OCI-LY1 (cell line): ENCODE results near the gene TP73.

ENCODE experiments used
- H2AFZ ChIP-seq: fragments of 200-600 bp; sonication (generic), shearing (Covaris generic); 2 replicates; pipeline ENCODE4 v1.6.0; 2014; ENCODE audit warnings: antibody characterized with exemption, mild to moderate bottlenecking, low read length
- H3F3A ChIP-seq: fragments of 200-600 bp; sonication (generic), shearing (Covaris generic); 2 replicates; pipeline ENCODE4 v1.6.0; 2014; ENCODE audit warnings: mild to moderate bottlenecking, antibody characterized with exemption, low read length, moderate library complexity; ENCODE audit not compliant: insufficient read depth
- H3K27ac ChIP-seq: fragments of 200-600 bp; sonication (generic); 2 replicates; pipeline ENCODE4 v1.5.1; 2014; ENCODE audit warnings: low read length, mixed run types, mild to moderate bottlenecking, low read depth; ENCODE audit not compliant: poor library complexity, severe bottlenecking
- H3K27me3 ChIP-seq: fragments of 200-600 bp; sonication (generic); 2 replicates; pipeline ENCODE4 v1.6.0; 2014; ENCODE audit warnings: antibody characterized with exemption, mild to moderate bottlenecking, low read length, moderate library complexity; ENCODE audit not compliant: insufficient read depth
- H3K36me3 ChIP-seq: fragments of 200-600 bp; sonication (generic); 2 replicates; pipeline ENCODE4 v1.6.1; 2014; ENCODE audit warnings: mild to moderate bottlenecking, antibody characterized with exemption, low read length, moderate library complexity, mixed read lengths; ENCODE audit not compliant: insufficient read depth
- H3K4me1 ChIP-seq: fragments of 200-600 bp; sonication (generic); 2 replicates; pipeline ENCODE4 v1.5.1; 2014; ENCODE audit warnings: mild to moderate bottlenecking, low read length, moderate library complexity; ENCODE audit not compliant: insufficient read depth, severe bottlenecking
- H3K4me2 ChIP-seq: fragments of 200-600 bp; sonication (generic), shearing (Covaris generic); 2 replicates; pipeline ENCODE4 v1.6.1; 2014; ENCODE audit warnings: low read length
- H3K4me3 ChIP-seq: fragments of 200-600 bp; sonication (generic); 2 replicates; pipeline ENCODE4 v1.5.1; 2014; ENCODE audit warnings: low read length, low read depth, mild to moderate bottlenecking, mixed read lengths; ENCODE audit not compliant: poor library complexity, severe bottlenecking
- H3K79me2 ChIP-seq: fragments of 200-600 bp; shearing (Covaris generic); 2 replicates; pipeline ENCODE4 v1.6.1; 2016; ENCODE audit warnings: mixed run types, low read length, mixed read lengths; ENCODE audit not compliant: insufficient read depth
- H3K9ac ChIP-seq: fragments of 200-600 bp; sonication (generic), shearing (Covaris generic); 2 replicates; pipeline ENCODE4 v1.6.1; 2014; ENCODE audit warnings: mild to moderate bottlenecking, low read length, mixed read lengths
- H3K9me2 ChIP-seq: fragments of 200-600 bp; sonication (generic), shearing (Covaris generic); 2 replicates; pipeline ENCODE4 v1.6.1; 2014; ENCODE audit warnings: low read depth, mild to moderate bottlenecking, low read length, mixed read lengths
- H3K9me3 ChIP-seq: fragments of 200-600 bp; shearing (Covaris generic); 2 replicates; pipeline ENCODE4 v1.6.1; 2014; ENCODE audit warnings: low read length, mixed read lengths
- H4K20me1 ChIP-seq: fragments of 200-600 bp; sonication (generic), shearing (Covaris generic); 2 replicates; pipeline ENCODE4 v1.6.0; 2016; ENCODE audit warnings: mild to moderate bottlenecking, low read length; ENCODE audit not compliant: insufficient read depth
- EZH2 ChIP-seq: fragments of 200-600 bp; sonication (generic), shearing (Covaris generic); IDR thresholded peaks from 2 replicates; pipeline ENCODE4 v1.8.0; 2017; ENCODE audit warnings: borderline replicate concordance, mixed run types, mild to moderate bottlenecking, antibody characterized with exemption, low read length, moderate library complexity, mixed read lengths
- TF ChIP-seq, protein P1 (sequence below): fragments of 200-600 bp; sonication (generic), shearing (Covaris generic); IDR thresholded peaks from 2 replicates; pipeline ENCODE4 v1.5.1; 2017; ENCODE audit warnings: mild to moderate bottlenecking, antibody characterized with exemption, low read length, moderate library complexity, mixed read lengths

Gene TP73

DNA sequence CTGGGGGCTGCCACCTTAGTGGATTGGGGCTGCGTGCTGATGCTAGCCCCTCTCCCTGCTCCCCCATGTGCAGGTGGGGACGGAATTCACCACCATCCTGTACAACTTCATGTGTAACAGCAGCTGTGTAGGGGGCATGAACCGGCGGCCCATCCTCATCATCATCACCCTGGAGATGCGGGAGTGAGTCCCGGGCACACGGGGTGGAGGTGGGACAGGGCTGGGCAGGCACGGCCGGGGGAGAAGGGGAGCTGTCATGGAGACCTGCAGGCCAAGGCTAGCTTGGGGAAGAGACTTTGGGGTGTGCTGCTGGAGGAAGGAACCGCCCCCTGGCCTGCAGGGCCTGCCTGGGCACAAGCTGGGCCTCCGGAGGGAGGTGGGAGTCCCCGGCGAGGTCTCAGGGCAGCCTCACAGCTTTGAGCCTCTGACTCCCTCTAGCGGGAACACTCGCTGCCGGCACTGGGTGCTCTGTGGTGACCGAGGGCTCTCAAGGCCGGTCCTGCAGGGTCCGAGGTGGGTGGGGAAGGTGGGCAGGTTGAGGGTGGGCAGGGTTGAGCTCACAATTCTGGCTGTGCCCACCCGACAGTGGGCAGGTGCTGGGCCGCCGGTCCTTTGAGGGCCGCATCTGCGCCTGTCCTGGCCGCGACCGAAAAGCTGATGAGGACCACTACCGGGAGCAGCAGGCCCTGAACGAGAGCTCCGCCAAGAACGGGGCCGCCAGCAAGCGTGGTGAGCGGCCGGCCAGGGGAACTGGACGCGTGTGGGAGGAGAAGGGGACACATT, 74.9 kb downstream of the TP73 start:
- Histone ChIP-seq H3K4me3 (no peak overlapping the region), H3K4me2 (no peak overlapping the region), H3K9ac (no peak overlapping the region), H3K36me3 (no peaks in the 10 kb centered on the region), H4K20me1 (no peaks in the 10 kb centered on the region), H3K9me2 (no peaks in the 10 kb centered on the region), H3K27ac (no peak overlapping the region), H3F3A (no peaks in the 10 kb centered on the region), H3K79me2 (no peaks in the 10 kb centered on the region), H3K27me3 (peaks cover 12% of the 10 kb centered on the region; the same call in 1 of the 2 replicates), H3K4me1 (no peaks in the 10 kb centered on the region), H2AFZ (no peak overlapping the region), H3K9me3 (no peaks in the 10 kb centered on the region)
- TF ChIP-seq, protein P1, sequence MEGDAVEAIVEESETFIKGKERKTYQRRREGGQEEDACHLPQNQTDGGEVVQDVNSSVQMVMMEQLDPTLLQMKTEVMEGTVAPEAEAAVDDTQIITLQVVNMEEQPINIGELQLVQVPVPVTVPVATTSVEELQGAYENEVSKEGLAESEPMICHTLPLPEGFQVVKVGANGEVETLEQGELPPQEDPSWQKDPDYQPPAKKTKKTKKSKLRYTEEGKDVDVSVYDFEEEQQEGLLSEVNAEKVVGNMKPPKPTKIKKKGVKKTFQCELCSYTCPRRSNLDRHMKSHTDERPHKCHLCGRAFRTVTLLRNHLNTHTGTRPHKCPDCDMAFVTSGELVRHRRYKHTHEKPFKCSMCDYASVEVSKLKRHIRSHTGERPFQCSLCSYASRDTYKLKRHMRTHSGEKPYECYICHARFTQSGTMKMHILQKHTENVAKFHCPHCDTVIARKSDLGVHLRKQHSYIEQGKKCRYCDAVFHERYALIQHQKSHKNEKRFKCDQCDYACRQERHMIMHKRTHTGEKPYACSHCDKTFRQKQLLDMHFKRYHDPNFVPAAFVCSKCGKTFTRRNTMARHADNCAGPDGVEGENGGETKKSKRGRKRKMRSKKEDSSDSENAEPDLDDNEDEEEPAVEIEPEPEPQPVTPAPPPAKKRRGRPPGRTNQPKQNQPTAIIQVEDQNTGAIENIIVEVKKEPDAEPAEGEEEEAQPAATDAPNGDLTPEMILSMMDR, result peak; percentile 52
- no peak for TF ChIP-seq EZH2

DNA sequence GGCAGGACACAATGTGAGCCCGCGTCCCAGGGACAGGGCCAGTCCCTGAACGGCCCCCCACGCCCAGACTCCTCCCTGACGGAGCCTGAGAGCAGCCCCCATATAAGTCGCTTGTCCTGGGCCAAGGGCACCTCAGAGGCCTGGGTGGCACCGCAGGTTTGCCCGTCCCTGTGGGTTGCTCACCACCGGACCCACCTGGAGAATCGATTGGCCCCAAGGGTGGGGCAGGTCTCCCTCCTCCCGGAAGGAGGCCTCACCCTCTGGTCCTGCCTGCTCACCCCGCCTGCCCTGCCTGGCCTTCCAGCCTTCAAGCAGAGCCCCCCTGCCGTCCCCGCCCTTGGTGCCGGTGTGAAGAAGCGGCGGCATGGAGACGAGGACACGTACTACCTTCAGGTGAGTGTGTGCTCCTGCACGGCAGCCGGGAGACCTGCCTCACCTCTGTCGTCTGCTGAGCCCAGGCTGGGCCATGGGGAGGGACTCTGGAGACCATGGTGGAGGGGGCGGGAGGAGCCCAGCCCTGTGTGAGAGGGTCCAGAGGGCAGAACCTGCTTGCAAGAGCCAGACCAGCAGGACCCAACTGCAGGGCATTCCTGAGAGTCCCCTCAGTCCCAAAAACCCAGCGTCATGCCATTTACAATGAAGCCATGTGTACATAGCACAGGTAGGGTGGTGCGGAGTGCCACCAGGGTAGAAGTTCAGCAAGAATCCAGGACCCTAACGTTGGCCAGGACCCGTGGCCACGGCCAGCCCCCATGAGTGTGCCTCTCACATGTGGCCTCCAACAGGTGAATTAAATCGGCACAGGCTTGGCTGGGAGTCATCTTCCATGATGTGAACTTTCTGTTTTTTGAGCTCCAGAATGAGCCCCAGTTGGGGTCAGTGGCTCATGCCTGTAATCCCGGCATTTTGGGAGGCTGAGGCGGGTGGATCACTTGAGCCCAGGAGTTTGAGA, 75.8 kb downstream of the TP73 start:
- TF ChIP-seq, protein P1, result no peak
- no peak for TF ChIP-seq EZH2
- Histone ChIP-seq H3K79me2 (no peaks in the 10 kb centered on the region), H3K9ac (no peak overlapping the region), H2AFZ (no peak overlapping the region), H3K27ac (no peak overlapping the region), H4K20me1 (no peaks in the 10 kb centered on the region), H3K27me3 (peaks cover 12% of the 10 kb centered on the region; the same call in 1 of the 2 replicates), H3K4me2 (no peak overlapping the region), H3K9me3 (no peaks in the 10 kb centered on the region), H3K4me1 (no peaks in the 10 kb centered on the region), H3F3A (no peaks in the 10 kb centered on the region), H3K9me2 (no peaks in the 10 kb centered on the region), H3K4me3 (no peak overlapping the region), H3K36me3 (no peaks in the 10 kb centered on the region)

DNA sequence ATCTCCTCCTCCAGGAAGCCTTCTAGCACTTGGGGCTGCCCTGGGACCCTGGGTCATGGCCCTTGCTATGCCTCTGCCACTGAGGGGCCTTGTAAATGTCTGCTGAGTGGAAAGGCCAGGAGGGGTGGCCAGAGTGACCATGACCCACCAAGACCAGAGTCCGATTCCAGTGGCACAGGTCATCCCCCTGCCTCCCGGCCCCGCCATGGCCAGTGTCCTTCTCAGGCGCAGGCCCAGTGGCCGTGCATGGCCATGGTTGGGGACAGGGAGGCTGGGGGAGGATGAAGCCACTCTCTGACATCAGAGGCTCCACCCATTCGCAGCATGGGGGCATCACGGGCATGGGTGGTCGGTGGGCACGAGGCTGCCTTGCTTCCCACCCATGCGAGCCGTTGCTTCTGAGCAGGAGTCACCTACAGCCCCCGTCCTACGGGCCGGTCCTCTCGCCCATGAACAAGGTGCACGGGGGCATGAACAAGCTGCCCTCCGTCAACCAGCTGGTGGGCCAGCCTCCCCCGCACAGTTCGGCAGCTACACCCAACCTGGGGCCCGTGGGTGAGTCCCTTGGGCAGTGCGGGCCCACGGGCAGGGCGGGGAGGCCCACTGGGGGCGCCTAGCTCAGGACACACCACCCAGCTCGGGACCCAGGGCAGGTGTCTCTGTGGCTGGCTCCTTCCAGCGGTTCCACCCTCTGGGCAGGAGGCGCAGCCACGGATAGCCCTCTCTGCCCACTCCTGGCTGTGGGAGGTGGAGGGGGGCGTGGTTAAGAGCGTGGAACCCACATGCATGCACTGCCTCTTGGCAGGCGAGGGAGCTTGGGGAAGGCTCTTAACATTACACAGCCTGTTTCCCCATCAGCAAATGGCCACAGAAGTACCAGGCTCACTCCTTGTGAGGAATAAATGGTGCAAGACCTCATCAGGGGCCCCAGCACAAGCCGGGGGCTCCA, 77.6 kb downstream of the TP73 start:
- Histone ChIP-seq H2AFZ (no peak overlapping the region), H3K27ac (no peak overlapping the region), H3K4me3 (no peak overlapping the region), H3K4me1 (no peaks in the 10 kb centered on the region), H3K9me2 (no peaks in the 10 kb centered on the region), H3K9ac (no peak overlapping the region), H3K79me2 (no peaks in the 10 kb centered on the region), H3F3A (no peaks in the 10 kb centered on the region), H3K27me3 (peaks cover 12% of the 10 kb centered on the region; the same call in 1 of the 2 replicates), H3K36me3 (no peaks in the 10 kb centered on the region), H3K4me2 (no peak overlapping the region), H3K9me3 (no peaks in the 10 kb centered on the region), H4K20me1 (no peaks in the 10 kb centered on the region)
- TF ChIP-seq EZH2, result no peak
- TF ChIP-seq, protein P1, result no peak
